HEK293 (cell line): Measurements from ENCODE around the gene MICALL1.

ENCODE experiments used
- CTCF ChIA-PET: fragments of 350-600 bp; formaldehyde crosslinking; extraction: SDS; loops from one replicate; lab custom pipeline; 2021; ENCODE audit warnings: antibody characterized with exemption; lab: Yijun Ruan, JAX
- POLR2A ChIA-PET: fragments of 300-600 bp; formaldehyde crosslinking; extraction: SDS; loops from one replicate; lab custom pipeline; 2020; ENCODE audit warnings: antibody characterized with exemption, inconsistent platforms; lab: Yijun Ruan, JAX
- H3K27ac ChIP-seq: fragments of 200-500 bp; sonication (Bioruptor generic); 2 replicates; pipeline ENCODE4 v1.5.1; 2014; ENCODE audit warnings: low read depth, low read length, control low read depth, inconsistent platforms; ENCODE audit errors: extremely low read depth
- H3K36me3 ChIP-seq, 2 experiments: fragments of 200-500 bp in 1 of 2; sonication (Bioruptor generic) in 1 of 2; 1 replicate in 1 of 2; 2 replicates in 1 of 2; pipeline ENCODE4 v1.5.1; 2014 to 2017; ENCODE audit warnings: inconsistent platforms in 2 of 2, low read length in 2 of 2; ENCODE audit not compliant: control insufficient read depth in 2 of 2, insufficient read depth in 1 of 2
- H3K4me1 ChIP-seq: fragments of 200-500 bp; sonication (Bioruptor generic); 2 replicates; pipeline ENCODE4 v1.5.1; 2014; ENCODE audit warnings: mild to moderate bottlenecking, low read length, inconsistent platforms; ENCODE audit not compliant: control insufficient read depth, insufficient read depth
- H3K4me3 ChIP-seq: 2 replicates; pipeline ENCODE4 v1.5.1; 2011; ENCODE audit warnings: low read depth, mild to moderate bottlenecking, control low read depth, low read length, moderate library complexity
- H3K9me3 ChIP-seq: fragments of 200-500 bp; sonication (Bioruptor generic); 2 replicates; pipeline ENCODE4 v1.5.1; 2014; ENCODE audit warnings: low read depth, low read length, inconsistent platforms; ENCODE audit not compliant: control insufficient read depth, insufficient read depth
- EGR2 ChIP-seq: fragments of 450-650 bp; formaldehyde crosslinking; IDR thresholded peaks from 2 replicates; pipeline ENCODE4 v1.5.1; 2016; ENCODE audit warnings: low read depth, missing biosample characterization, missing genetic modification characterization
- FEZF1 ChIP-seq: fragments of 450-650 bp; formaldehyde crosslinking; IDR thresholded peaks from 2 replicates; pipeline ENCODE4 v1.5.1; 2016; ENCODE audit warnings: missing biosample characterization, missing genetic modification characterization
- GLI2 ChIP-seq: fragments of 450-650 bp; formaldehyde crosslinking; IDR thresholded peaks from 2 replicates; pipeline ENCODE4; 2017; ENCODE audit warnings: missing biosample characterization, missing genetic modification characterization, low read depth, borderline replicate concordance
- PRDM1 ChIP-seq: fragments of 450-650 bp; formaldehyde crosslinking; IDR thresholded peaks from 2 replicates; pipeline ENCODE4; 2016; ENCODE audit warnings: missing biosample characterization, missing genetic modification characterization
- PRDM6 ChIP-seq: fragments of 450-650 bp; formaldehyde crosslinking; IDR thresholded peaks from 2 replicates; pipeline ENCODE4 v1.5.1; 2017; ENCODE audit warnings: missing biosample characterization, missing genetic modification characterization
- SCRT1 ChIP-seq: fragments of 450-650 bp; formaldehyde crosslinking; IDR thresholded peaks from 2 replicates; pipeline ENCODE4 v1.5.1; 2016; ENCODE audit warnings: missing biosample characterization, missing genetic modification characterization, borderline replicate concordance
- SCRT2 ChIP-seq: fragments of 450-650 bp; formaldehyde crosslinking; IDR thresholded peaks from 2 replicates; pipeline ENCODE4 v1.5.1; 2016; ENCODE audit warnings: missing biosample characterization, missing genetic modification characterization
- ZEB2 ChIP-seq: fragments of 450-650 bp; formaldehyde crosslinking; IDR thresholded peaks from 2 replicates; pipeline ENCODE4 v1.5.1; 2016; ENCODE audit warnings: missing biosample characterization, missing genetic modification characterization
- ZFHX2 ChIP-seq: fragments of 450-650 bp; formaldehyde crosslinking; conservative IDR thresholded peaks from 2 replicates; pipeline ENCODE4 v1.5.1; 2016; ENCODE audit warnings: missing biosample characterization, missing genetic modification characterization
- ZNF175 ChIP-seq: fragments of 450-650 bp; formaldehyde crosslinking; IDR thresholded peaks from 2 replicates; pipeline ENCODE4 v1.5.1; 2016; ENCODE audit warnings: missing biosample characterization, missing genetic modification characterization
- ZNF221 ChIP-seq: fragments of 450-650 bp; formaldehyde crosslinking; IDR thresholded peaks from 2 replicates; pipeline ENCODE4 v1.5.1; 2017; ENCODE audit warnings: missing biosample characterization, missing genetic modification characterization, borderline replicate concordance
- ZNF26 ChIP-seq: fragments of 450-650 bp; formaldehyde crosslinking; IDR thresholded peaks from 2 replicates; pipeline ENCODE4 v1.5.1; 2016; ENCODE audit warnings: missing biosample characterization, missing genetic modification characterization
- ZNF274 ChIP-seq, 2 experiments: fragments of 200-500 bp in 1 of 2; fragments of 450-650 bp in 1 of 2; sonication (Bioruptor generic) in 1 of 2; formaldehyde crosslinking in 1 of 2; IDR thresholded peaks; 2 replicates each; pipeline versions ENCODE4 v1.5.1 to v1.6.1; 2014 to 2016; ENCODE audit warnings: borderline replicate concordance in 1 of 2, inconsistent platforms in 1 of 2, low read length in 1 of 2, missing biosample characterization in 1 of 2, missing genetic modification characterization in 1 of 2
- ZNF354C ChIP-seq: fragments of 450-650 bp; formaldehyde crosslinking; IDR thresholded peaks from 2 replicates; pipeline ENCODE4 v1.5.1; 2016; ENCODE audit warnings: missing biosample characterization, missing genetic modification characterization, low read depth, borderline replicate concordance
- ZNF362 ChIP-seq: fragments of 450-650 bp; formaldehyde crosslinking; IDR thresholded peaks from 2 replicates; pipeline ENCODE4 v1.5.1; 2016; ENCODE audit warnings: missing biosample characterization, missing genetic modification characterization
- ZNF426 ChIP-seq: fragments of 450-650 bp; formaldehyde crosslinking; IDR thresholded peaks from 2 replicates; pipeline ENCODE4 v1.5.1; 2017; ENCODE audit warnings: missing biosample characterization, missing genetic modification characterization, mild to moderate bottlenecking, inconsistent platforms, moderate library complexity
- ZNF529 ChIP-seq: fragments of 450-650 bp; formaldehyde crosslinking; IDR thresholded peaks from 2 replicates; pipeline ENCODE4 v1.5.1; 2017; ENCODE audit warnings: missing genetic modification characterization, missing biosample characterization; ENCODE audit not compliant: insufficient replicate concordance
- ZNF548 ChIP-seq: fragments of 450-650 bp; formaldehyde crosslinking; IDR thresholded peaks from 2 replicates; pipeline ENCODE4 v1.5.1; 2016; ENCODE audit warnings: missing biosample characterization, missing genetic modification characterization
- ZNF558 ChIP-seq: fragments of 450-650 bp; formaldehyde crosslinking; IDR thresholded peaks from 2 replicates; pipeline ENCODE4 v1.5.1; 2016; ENCODE audit warnings: missing biosample characterization, missing genetic modification characterization
- ZNF585B ChIP-seq: fragments of 450-650 bp; formaldehyde crosslinking; IDR thresholded peaks from 2 replicates; pipeline ENCODE4 v1.5.1; 2016; ENCODE audit warnings: missing biosample characterization, missing genetic modification characterization
- ZNF701 ChIP-seq: fragments of 450-650 bp; formaldehyde crosslinking; IDR thresholded peaks from 2 replicates; pipeline ENCODE4 v1.5.1; 2016; ENCODE audit warnings: missing biosample characterization, missing genetic modification characterization
- ZNF76 ChIP-seq: fragments of 450-650 bp; formaldehyde crosslinking; IDR thresholded peaks from 2 replicates; pipeline ENCODE4; 2016; ENCODE audit warnings: low read depth, missing biosample characterization, missing genetic modification characterization, borderline replicate concordance
- ZNF843 ChIP-seq: fragments of 450-650 bp; formaldehyde crosslinking; IDR thresholded peaks from 2 replicates; pipeline ENCODE4 v1.5.1; 2016; ENCODE audit warnings: missing biosample characterization, missing genetic modification characterization
- ZSCAN5A ChIP-seq: fragments of 450-650 bp; formaldehyde crosslinking; IDR thresholded peaks from 2 replicates; pipeline ENCODE4 v1.5.1; 2016; ENCODE audit warnings: missing biosample characterization, missing genetic modification characterization
- TF ChIP-seq, protein P1 (sequence below): fragments of 450-650 bp; formaldehyde crosslinking; IDR thresholded peaks from 2 replicates; pipeline ENCODE4 v1.5.1; 2016; ENCODE audit warnings: missing biosample characterization, missing genetic modification characterization, low read depth

MICALL1 gene

DNA sequence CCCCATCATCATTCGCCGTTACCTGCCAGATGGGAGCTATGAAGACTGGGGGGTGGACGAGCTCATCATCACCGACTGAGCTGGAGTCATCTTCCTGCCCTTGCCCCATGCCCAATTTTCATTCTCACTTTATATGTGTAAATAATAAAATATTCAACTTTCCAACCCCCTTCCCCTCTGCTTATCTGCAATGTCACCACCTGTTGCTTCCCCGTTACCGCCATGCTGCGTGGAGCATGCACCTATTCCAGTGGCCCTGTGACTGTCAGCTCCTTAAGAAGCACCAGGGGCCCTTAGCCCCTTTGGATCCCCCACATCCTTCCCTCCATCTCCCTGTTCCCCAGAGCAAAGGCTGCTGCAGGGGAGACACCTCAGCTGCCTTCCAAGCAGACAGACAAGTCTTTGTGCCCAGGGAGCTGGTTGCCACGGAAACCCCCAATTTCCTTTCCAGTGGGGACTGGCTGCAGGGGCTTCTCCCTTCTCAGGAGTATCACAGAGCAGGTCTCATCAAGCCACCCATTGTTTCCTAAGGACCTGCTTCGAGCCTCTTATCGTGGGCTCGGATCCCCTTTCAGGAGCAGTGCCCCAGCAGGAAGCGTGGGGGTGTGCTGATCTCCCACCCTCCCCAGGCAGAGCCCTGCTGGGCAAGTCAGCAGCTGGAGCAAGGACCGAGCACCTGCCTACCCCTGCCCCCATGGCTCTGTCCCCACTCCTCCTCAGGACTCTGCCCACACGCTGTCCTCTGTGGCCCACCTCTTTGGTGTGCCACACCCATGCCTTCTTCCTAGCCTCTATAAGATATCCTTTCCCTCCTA is 61.7 kb downstream of the MICALL1 start:
- ChIA-PET CTCF (interaction anchor here (0.7 to 1.9 kb wide), 4 partner anchors 13 to 288 kb away, joined by 3 to 9 read pairs (median 6); partner anchors contain the start of genes C22orf23 and POLR2F), POLR2A (interaction anchor here (0.7 kb wide), 1 partner anchor 22 kb away, joined by 3 read pairs; no protein-coding TSS in a partner anchor)
- Histone ChIP-seq H3K36me3 (peaks cover 26 to 66% of the 10 kb centered on the region in 2 experiments), H3K27ac (no peak overlapping the region), H3K9me3 (no peaks in the 10 kb centered on the region), H3K4me1 (no peaks in the 10 kb centered on the region), H3K4me3 (no peak overlapping the region)
- TF ChIP-seq SCRT1, result peak; percentile 92
- TF ChIP-seq ZNF548 (tag by site-specific recombination), result no peak
- peak; percentile 97 for TF ChIP-seq SCRT2 (tag by site-specific recombination)
- no peak for TF ChIP-seq ZEB2
- TF ChIP-seq ZNF529, result no peak
- TF ChIP-seq ZNF221, result no peak
- no peak for TF ChIP-seq ZNF585B (tag by site-specific recombination)
- peak; percentile 73 for TF ChIP-seq ZFHX2 (tag by site-specific recombination)
- no peak for TF ChIP-seq ZSCAN5A (tag by site-specific recombination)
- TF ChIP-seq EGR2, result peak; percentile 94
- no peak for TF ChIP-seq ZNF76

DNA sequence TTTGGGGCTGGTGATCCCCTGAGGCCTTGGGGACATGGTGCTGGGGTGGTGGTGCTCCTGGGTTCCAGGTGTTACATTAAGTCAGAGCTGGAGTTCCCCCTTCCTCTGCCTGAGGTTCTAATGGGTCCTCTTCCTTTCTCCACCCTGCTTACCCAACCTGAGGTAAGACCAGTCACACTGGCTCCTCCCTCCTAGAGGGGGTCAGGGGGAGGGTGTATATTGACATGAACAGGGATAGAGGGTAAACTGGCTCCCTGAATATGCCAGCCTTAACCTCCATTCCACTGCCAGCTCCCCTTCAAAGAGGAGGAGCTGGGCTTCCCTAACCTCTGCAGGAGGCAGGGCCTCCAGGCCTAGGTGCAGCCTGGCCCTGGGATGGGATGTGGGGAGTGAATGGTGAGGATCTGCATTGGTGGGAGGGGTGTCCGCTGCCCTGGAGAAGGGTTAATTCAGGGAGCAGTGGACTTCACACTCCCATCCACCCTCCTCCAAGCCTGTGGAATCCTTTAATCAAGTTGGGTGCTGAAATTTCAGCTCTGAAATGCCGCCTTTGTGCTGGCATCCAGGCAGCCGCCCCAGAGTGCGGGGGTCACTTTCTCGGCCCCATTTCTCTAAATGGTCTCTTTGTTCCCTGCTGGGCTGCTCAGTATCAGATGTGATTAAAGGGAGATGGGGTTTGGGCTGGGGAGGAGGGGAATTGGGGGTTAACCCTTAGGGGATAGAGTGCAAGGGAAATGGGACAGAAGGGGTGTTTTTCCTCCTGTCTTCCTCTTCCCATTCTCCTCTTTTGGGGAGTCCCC is 62.6 kb downstream of the MICALL1 start:
- Histone ChIP-seq H3K36me3 (peaks cover 18 to 62% of the 10 kb centered on the region in 2 experiments), H3K4me1 (no peaks in the 10 kb centered on the region), H3K27ac (no peak overlapping the region), H3K9me3 (no peaks in the 10 kb centered on the region), H3K4me3 (no peak overlapping the region)
- POLR2A ChIA-PET, result interaction anchor here (0.7 kb wide), 1 partner anchor 23 kb away, joined by 3 read pairs; no protein-coding TSS in a partner anchor
- CTCF ChIA-PET, result interaction anchor here (0.7 to 1.9 kb wide), 5 partner anchors 14 to 151 kb away, joined by 3 to 9 read pairs (median 4); partner anchors contain the start of genes C22orf23 and POLR2F
- TF ChIP-seq ZNF426 (tag by site-specific recombination) (no peak), PRDM6 (tag by site-specific recombination) (no peak), ZNF548 (tag by site-specific recombination) (no peak), ZNF362 (no peak), ZNF843 (no peak), GLI2 (no peak), ZNF701 (tag by site-specific recombination) (no peak), FEZF1 (tag by site-specific recombination) (no peak), ZNF175 (tag by site-specific recombination) (no peak), ZNF354C (tag by site-specific recombination) (no peak), PRDM1 (tag by site-specific recombination) (no peak), ZNF274 (IDR thresholded peaks at IDR 0.05; ENCODE audit: low read length) (no peak), ZNF274 (tag by site-specific recombination; IDR thresholded peaks at IDR 0.05; ENCODE audit: borderline replicate concordance) (no peak), ZNF26 (no peak), ZNF558 (tag by site-specific recombination) (no peak)
- TF ChIP-seq, protein P1, sequence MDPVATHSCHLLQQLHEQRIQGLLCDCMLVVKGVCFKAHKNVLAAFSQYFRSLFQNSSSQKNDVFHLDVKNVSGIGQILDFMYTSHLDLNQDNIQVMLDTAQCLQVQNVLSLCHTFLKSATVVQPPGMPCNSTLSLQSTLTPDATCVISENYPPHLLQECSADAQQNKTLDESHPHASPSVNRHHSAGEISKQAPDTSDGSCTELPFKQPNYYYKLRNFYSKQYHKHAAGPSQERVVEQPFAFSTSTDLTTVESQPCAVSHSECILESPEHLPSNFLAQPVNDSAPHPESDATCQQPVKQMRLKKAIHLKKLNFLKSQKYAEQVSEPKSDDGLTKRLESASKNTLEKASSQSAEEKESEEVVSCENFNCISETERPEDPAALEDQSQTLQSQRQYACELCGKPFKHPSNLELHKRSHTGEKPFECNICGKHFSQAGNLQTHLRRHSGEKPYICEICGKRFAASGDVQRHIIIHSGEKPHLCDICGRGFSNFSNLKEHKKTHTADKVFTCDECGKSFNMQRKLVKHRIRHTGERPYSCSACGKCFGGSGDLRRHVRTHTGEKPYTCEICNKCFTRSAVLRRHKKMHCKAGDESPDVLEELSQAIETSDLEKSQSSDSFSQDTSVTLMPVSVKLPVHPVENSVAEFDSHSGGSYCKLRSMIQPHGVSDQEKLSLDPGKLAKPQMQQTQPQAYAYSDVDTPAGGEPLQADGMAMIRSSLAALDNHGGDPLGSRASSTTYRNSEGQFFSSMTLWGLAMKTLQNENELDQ, result no peak
